GM12892 (cell line): Measurements from ENCODE around the gene ZNF334.

Source experiments
- POLR2A ChIP-seq: IDR thresholded peaks from 2 replicates; pipeline ENCODE4 v1.6.1; 2011; ENCODE audit warnings: low read depth, low read length, control low read depth
- POLR2AphosphoS5 ChIP-seq: IDR thresholded peaks from 2 replicates; pipeline ENCODE4 v1.6.1; 2011; ENCODE audit warnings: low read depth, low read length, control low read depth
- TAF1 ChIP-seq: IDR thresholded peaks from 2 replicates; pipeline ENCODE4 v1.6.1; 2011; ENCODE audit warnings: low read depth, mild to moderate bottlenecking, control low read depth, low read length, borderline replicate concordance

- TF ChIP-seq POLR2A, result no peak
- no peak for TF ChIP-seq TAF1
- TF ChIP-seq POLR2AphosphoS5, result no peak
These were observed 36.1 kb downstream of the ZNF334 start for GRCh38 chr20:46477225-46477624.
